ENCODE measurements around the gene DCTN3.

The DCTN3 gene

GRCh38 chr9:34655394-34655793 lies 35.1 kb upstream of the DCTN3 start:
- Histone ChIP-seq H3K27ac (replicated peaks) (no peak overlapping the region), H3K27me3 (ENCODE audit: insufficient read depth, poor library complexity, severe bottlenecking) (no peaks in the 10 kb centered on the region), H3K4me3 (replicated peaks; ENCODE audit: insufficient read depth, low read length) (no peak overlapping the region)
- TF ChIP-seq POLR2AphosphoS5 (IDR thresholded peaks at IDR 0.05; ENCODE audit: low read depth) (no peak), REST (IDR thresholded peaks at IDR 0.05; ENCODE audit: insufficient replicate concordance, low read depth) (no peak), SPI1 (IDR thresholded peaks at IDR 0.05; ENCODE audit: borderline replicate concordance, low read depth) (no peak), CTCF (IDR thresholded peaks at IDR 0.05; ENCODE audit: insufficient read depth, low read length) (no peak), GABPA (IDR thresholded peaks at IDR 0.05; ENCODE audit: low read depth) (no peak)
- no peak for DNase-seq (ENCODE audit: low read depth in 1 of 2, low spot score in 1 of 2)

GRCh38 chr9:34654323-34655051 lies 34.2 kb upstream of the DCTN3 start:
- Histone ChIP-seq H3K27ac (replicated peaks) (no peak overlapping the region), H3K27me3 (ENCODE audit: insufficient read depth, poor library complexity, severe bottlenecking) (no peaks in the 10 kb centered on the region), H3K4me3 (replicated peaks; ENCODE audit: insufficient read depth, low read length) (no peak overlapping the region)
- no peak for DNase-seq (ENCODE audit: low read depth in 1 of 2, low spot score in 1 of 2)
- TF ChIP-seq SPI1 (IDR thresholded peaks at IDR 0.05; ENCODE audit: borderline replicate concordance, low read depth) (no peak), CTCF (IDR thresholded peaks at IDR 0.05; ENCODE audit: insufficient read depth, low read length) (no peak), POLR2AphosphoS5 (IDR thresholded peaks at IDR 0.05; ENCODE audit: low read depth) (no peak), GABPA (IDR thresholded peaks at IDR 0.05; ENCODE audit: low read depth) (no peak), REST (IDR thresholded peaks at IDR 0.05; ENCODE audit: insufficient replicate concordance, low read depth) (no peak)

GRCh38 chr9:34653151-34654072 lies 33.1 kb upstream of the DCTN3 start:
- TF ChIP-seq REST (IDR thresholded peaks at IDR 0.05; ENCODE audit: insufficient replicate concordance, low read depth) (no peak), CTCF (IDR thresholded peaks at IDR 0.05; ENCODE audit: insufficient read depth, low read length) (no peak), GABPA (IDR thresholded peaks at IDR 0.05; ENCODE audit: low read depth) (no peak), SPI1 (IDR thresholded peaks at IDR 0.05; ENCODE audit: borderline replicate concordance, low read depth) (no peak), POLR2AphosphoS5 (IDR thresholded peaks at IDR 0.05; ENCODE audit: low read depth) (no peak)
- H3K4me3 ChIP-seq (replicated peaks; ENCODE audit: insufficient read depth, low read length), result no peak overlapping the region
- no peak for DNase-seq (ENCODE audit: low read depth in 1 of 2, low spot score in 1 of 2)
- H3K27me3 ChIP-seq (ENCODE audit: insufficient read depth, poor library complexity, severe bottlenecking), result no peaks in the 10 kb centered on the region
- H3K27ac ChIP-seq (replicated peaks), result no peak overlapping the region

Measured in HL-60 (cell line).